Activated T-cell treated with anti-CD3 and anti-CD28 coated beads, Interleukin-2, amount 50 U/mL, for 4 hours (primary cell): ENCODE measurements around the gene SPDYE8. TPM values are rescaled to one million over a fixed set of nuclear protein-coding genes. Genes with fewer than 3 reads are reported as not detected.
"Not testable (repeated sequence)": the region's sequence is repeated elsewhere in the genome, so short reads cannot be mapped to it uniquely, and the experiment has no call there.

Experiments used
- ATAC-seq, 2 donors: fragments of 200-7000 bp; cut with Tn5 transposase; one replicate each; pipeline ENCODE4 v1.10.0; 2021
- DNase-seq: peaks from one replicate; pipeline ENCODE4 v3.0.0-alpha.2; 2020
- H3K27me3 Mint-ChIP-seq: one replicate; pipeline ENCODE4 v1.8.0; 2021; ENCODE audit warnings: low read depth, mixed read lengths
- H3K36me3 Mint-ChIP-seq: one replicate; pipeline ENCODE4 v1.8.0; 2022; ENCODE audit warnings: mixed read lengths; ENCODE audit not compliant: insufficient read depth
- H3K4me1 Mint-ChIP-seq: one replicate; pipeline ENCODE4 v1.8.0; 2021; ENCODE audit warnings: low read depth, mixed read lengths
- H3K4me3 Mint-ChIP-seq: one replicate; pipeline ENCODE4 v1.8.0; 2021; ENCODE audit warnings: mild to moderate bottlenecking, moderate library complexity, mixed read lengths
- H3K9me3 Mint-ChIP-seq: one replicate; pipeline ENCODE4 v1.8.0; 2021; ENCODE audit warnings: mixed read lengths
- total RNA-seq, 3 donors: library from RNA; stranded (reverse); gene quantifications; one replicate each; pipeline ENCODE4 v1.2.1, GENCODE V29; 2021

Gene SPDYE8, protein sequence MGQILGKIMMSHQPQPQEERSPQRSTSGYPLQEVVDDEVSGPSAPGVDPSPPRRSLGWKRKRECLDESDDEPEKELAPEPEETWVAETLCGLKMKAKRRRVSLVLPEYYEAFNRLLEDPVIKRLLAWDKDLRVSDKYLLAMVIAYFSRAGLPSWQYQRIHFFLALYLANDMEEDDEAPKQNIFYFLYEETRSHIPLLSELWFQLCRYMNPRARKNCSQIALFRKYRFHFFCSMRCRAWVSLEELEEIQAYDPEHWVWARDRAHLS
- total RNA-seq: not detected

DNA sequence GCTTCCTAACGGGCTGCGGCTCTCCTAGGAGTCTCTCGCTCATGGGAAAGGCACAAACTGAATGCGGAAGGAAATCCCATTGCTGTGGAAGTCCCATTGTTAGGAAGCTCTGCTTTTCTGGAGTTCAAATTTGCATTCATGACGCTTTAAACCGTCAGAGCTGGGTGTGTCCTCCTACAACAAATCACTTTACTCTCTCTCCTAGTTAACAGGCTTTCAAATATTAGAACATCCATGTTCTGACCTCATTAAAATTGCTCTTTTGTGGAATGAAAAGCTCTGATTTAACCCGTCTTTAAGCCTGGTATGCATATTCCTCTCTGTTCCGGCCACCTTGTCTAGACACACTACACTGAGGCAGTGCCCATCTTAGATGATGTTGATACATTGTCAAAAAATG, at the start of gene SPDYE8:
TSS of gene SPDYE8 (minus strand) at position 101 of the 400 bp plus-strand sequence. CDS start 1,800 bp downstream, outside the sequence.
- ATAC-seq, H3K4me1 Mint-ChIP-seq, DNase-seq: not testable (repeated sequence)

DNA sequence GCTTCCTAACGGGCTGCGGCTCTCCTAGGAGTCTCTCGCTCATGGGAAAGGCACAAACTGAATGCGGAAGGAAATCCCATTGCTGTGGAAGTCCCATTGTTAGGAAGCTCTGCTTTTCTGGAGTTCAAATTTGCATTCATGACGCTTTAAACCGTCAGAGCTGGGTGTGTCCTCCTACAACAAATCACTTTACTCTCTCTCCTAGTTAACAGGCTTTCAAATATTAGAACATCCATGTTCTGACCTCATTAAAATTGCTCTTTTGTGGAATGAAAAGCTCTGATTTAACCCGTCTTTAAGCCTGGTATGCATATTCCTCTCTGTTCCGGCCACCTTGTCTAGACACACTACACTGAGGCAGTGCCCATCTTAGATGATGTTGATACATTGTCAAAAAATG, 28.2 kb upstream of the SPDYE8 start, which contains the start of gene SPDYE11:
TSS of gene SPDYE11 (minus strand) at position 101 of the 400 bp plus-strand sequence. CDS start 1,800 bp downstream, outside the sequence.
- not testable (repeated sequence) for ATAC-seq, DNase-seq, H3K4me3 Mint-ChIP-seq, H3K27me3 Mint-ChIP-seq, H3K4me1 Mint-ChIP-seq, H3K36me3 Mint-ChIP-seq, H3K9me3 Mint-ChIP-seq

More for the DNA sequence above, at the start of gene SPDYE8:
- not testable (repeated sequence) for H3K36me3 Mint-ChIP-seq, H3K9me3 Mint-ChIP-seq, H3K4me3 Mint-ChIP-seq, H3K27me3 Mint-ChIP-seq

DNA sequence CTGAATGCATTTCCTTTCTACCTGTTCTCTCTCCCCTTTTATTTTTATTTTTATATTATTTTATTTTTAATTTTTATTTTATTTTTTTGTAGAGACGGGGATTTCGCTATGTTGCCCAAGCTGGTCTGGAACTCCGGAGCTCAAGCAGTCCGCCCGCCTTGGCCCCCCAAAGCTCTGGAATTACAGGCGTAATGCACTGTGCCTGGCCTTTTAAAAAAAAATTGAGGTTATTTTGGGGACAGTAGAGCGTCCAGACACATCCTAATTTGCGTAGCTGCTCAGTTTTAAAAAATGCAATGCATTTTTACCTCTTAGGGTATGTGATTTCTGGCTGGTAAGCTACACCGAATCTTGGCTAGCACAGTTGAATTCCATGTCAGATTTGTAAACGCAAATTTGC, 23.1 kb downstream of the SPDYE8 start:
- H3K4me1 Mint-ChIP-seq, ATAC-seq, H3K27me3 Mint-ChIP-seq, H3K9me3 Mint-ChIP-seq, DNase-seq, H3K36me3 Mint-ChIP-seq: not testable (repeated sequence)
- H3K4me3 Mint-ChIP-seq: peak overlapping the region; percentile 58

DNA sequence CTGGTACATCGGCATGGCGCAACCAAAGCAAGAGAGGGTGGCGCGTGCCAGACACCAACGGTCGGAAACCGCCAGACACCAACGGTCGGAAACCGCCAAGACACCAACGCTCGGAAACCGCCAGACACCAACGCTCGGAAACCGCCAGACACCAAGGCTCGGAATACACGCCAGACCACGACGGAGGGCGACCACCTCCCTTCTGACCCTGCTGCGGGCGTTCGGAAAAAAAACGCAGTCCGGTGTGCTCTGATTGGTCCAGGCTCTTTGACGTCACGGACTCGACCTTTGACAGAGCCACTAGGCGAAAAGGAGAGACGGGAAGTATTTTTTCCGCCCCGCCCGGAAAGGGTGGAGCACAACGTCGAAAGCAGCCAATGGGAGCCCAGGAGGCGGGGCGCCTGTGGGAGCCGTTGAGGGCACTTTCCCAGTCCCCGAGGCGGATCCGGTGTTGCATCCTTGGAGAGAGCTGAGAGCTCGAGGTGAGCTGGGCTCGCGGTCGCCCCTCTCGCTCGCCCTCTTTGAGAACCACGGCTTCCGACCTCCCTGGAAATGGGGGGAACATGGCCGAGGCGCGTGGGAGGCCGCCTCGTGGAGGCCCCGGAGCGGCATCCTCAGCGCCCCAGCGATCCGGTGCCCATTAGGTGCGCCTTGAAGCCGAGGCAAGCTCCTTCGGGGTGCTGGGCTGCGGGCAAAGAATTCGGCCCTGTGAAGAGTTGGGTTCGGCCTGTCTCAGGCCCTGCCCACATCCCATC, 23.7 kb downstream of the SPDYE8 start:
- H3K4me3 Mint-ChIP-seq: peak overlapping the region; percentile 90
- H3K9me3 Mint-ChIP-seq, H3K4me1 Mint-ChIP-seq, H3K27me3 Mint-ChIP-seq, H3K36me3 Mint-ChIP-seq: not testable (repeated sequence)
- peak; percentile 82 for DNase-seq
- peak; percentile 86 to 88 for ATAC-seq

DNA sequence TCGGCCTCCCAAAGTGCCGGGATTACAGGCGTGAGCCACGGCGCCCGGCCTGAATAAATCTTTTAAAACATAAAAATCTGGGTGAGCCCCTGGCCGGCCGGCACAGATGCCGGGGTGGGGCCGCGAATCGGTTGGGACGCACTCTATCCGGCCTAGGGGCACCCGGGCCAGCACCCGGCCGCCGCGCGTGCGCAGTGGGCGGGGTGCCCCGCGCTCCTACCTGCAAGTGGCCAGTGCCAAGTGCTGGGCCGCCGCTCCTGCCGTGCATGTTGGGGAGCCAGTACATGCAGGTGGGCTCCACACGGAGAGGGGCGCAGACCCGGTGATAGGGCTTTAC, 24.2 kb downstream of the SPDYE8 start:
- peak; percentile 83 to 89 for ATAC-seq
- H3K4me3 Mint-ChIP-seq: peak overlapping the region; percentile 90
- not testable (repeated sequence) for H3K9me3 Mint-ChIP-seq, H3K4me1 Mint-ChIP-seq, H3K36me3 Mint-ChIP-seq, H3K27me3 Mint-ChIP-seq
- peak; percentile 53 for DNase-seq

DNA sequence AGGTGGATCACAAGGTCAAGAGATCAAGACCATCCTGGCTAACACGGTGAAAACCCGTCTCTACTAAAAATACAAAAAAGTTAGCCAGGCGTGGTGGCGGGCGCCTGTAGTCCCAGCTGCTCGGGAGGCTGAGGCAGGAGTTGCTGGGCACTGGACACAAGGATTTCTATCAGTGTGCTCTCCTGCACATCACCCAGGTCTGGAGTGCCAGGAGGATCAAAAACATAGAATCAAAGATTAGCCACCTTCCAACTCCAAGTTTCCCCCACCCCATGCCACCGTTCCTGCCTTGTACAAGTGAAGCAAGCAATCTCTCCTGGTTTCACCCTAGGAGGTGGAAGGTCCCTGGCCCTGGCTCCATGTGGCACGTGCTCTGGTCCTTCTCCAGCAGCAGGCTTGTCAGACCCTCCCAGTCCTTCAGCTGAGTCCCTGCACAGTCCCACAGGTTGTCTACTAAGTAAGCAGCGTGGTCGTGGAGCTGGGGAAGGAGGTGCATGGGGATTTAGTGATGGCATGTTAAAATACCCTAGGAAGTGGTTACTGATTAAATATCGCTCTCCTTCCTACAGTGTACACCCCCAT, 31.6 kb downstream of the SPDYE8 start:
- not testable (repeated sequence) for H3K4me1 Mint-ChIP-seq, H3K27me3 Mint-ChIP-seq, H3K9me3 Mint-ChIP-seq, H3K36me3 Mint-ChIP-seq, DNase-seq, H3K4me3 Mint-ChIP-seq, ATAC-seq

DNA sequence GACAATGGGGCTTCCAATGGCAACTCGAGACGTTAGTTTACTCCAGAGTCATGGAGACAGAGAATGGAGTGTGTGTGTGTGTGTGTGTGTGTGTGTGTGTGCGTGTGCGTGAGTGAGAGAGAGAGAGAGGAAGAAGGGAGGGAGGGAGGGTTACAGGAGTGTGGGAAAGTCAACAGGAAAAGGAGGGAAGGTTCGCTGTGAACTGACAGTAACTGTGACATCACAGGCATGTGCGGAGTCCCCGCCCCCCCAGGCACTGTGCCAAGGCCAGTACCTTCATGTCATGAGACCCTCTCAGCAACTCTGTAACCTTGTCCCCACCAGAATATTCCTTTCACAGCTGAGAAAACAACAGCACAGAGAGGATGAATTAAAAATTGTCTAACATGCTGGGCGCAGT, 32.1 kb downstream of the SPDYE8 start:
- not testable (repeated sequence) for H3K4me3 Mint-ChIP-seq, H3K9me3 Mint-ChIP-seq, DNase-seq, H3K27me3 Mint-ChIP-seq, H3K36me3 Mint-ChIP-seq, ATAC-seq, H3K4me1 Mint-ChIP-seq

DNA sequence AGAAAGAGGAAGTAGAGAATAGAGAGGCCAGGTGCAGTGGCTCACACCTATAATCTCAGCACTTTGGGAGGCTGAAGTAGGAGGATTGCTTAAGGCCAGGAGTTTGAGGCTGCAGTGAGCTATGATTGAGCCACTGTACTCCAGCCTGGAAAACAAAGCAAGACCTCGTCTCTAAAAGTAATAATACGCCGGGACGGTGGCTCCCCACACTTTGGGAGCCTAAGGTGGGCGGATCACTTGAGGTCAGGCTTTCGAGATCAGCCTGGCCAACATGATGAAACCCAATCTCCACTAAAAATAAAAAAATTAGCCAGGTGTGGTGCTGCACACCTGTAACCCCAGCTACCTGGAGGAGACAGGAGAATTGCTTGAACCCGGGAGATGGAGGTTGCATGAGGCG, 34.1 kb downstream of the SPDYE8 start:
- H3K4me3 Mint-ChIP-seq, H3K36me3 Mint-ChIP-seq, H3K27me3 Mint-ChIP-seq, DNase-seq, ATAC-seq, H3K9me3 Mint-ChIP-seq, H3K4me1 Mint-ChIP-seq: not testable (repeated sequence)

DNA sequence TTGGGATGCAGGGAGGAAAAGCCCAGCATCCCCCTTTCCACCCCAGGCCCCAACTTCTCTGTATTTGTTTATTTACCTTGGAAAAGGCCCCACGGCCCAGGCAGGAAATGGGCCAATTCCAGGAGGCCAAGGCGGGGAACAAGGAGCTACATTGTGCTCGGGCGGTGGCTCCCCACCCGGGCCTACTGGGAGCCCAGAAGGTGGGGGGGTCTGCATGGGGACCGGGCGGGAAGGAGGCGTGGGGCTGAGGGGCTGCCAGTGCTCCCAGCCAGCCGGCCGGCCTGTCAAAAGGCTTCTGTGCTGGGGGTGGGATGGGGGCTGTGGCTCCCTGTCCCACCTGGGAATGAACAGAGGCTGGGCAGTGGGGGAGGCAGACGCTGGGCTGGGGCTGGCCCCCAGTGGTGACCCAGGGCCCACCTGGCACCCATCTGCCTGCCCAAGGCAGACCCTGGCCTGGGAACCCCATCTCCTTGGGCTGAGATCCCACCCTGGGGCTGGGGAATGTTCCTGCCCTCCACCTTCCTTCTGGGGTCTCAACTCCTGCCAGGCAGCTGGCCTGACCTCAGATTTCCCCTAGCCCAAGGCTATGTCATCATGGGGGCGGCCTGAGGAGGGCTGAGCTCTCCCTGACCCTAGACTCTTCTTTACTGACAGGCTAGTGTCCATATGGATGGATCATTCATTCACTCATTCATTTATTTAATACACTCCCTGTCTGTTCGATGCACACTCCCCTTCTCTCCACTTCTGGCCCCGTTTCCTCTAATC, 39.2 kb downstream of the SPDYE8 start:
- not testable (repeated sequence) for H3K9me3 Mint-ChIP-seq, DNase-seq, H3K27me3 Mint-ChIP-seq, H3K4me3 Mint-ChIP-seq, H3K36me3 Mint-ChIP-seq, H3K4me1 Mint-ChIP-seq
- ATAC-seq: peak in 1 of 2 donors; percentile 21

DNA sequence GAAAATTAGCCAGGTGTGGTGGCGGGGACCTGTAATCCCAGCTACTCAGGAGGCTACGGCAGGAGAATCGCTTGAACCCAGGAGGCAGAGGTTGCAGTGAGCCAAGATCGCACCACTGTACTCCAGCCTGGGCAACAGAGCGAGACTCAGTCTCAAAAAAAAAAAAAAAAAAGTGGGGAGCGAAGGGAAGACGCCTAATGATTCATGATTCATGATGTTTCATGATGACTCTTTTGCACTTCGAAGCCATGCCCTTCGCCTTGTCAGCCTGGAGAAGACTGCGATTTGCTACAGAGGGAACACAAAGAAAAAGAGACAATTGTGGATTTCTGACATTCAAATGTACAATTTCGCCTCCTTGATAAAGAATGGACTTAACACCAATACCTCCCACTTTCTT, 47.5 kb downstream of the SPDYE8 start:
- not testable (repeated sequence) for H3K36me3 Mint-ChIP-seq, H3K4me3 Mint-ChIP-seq

DNA sequence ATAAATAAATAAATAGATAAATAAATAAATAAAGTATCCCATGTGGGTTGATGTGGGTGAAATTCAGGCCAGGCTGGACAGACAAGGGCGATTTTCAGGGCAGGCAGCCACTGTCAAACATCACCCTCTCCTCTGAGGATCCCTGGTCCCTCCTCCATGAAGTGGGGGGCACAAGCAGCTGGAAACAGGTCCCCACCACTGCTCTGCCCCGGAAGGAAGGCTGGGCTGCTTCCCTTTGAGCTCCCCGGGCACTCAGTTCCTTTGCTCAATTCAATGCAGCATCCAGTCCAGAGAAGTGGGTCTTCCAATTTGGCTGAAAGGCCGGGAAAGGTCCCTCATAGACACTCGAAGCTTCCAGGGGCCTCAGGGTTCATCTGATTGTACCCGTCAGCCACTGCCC, 49.2 kb downstream of the SPDYE8 start:
- H3K4me1 Mint-ChIP-seq, ATAC-seq, H3K4me3 Mint-ChIP-seq, H3K9me3 Mint-ChIP-seq, H3K36me3 Mint-ChIP-seq, DNase-seq, H3K27me3 Mint-ChIP-seq: not testable (repeated sequence)

More for the DNA sequence above, 47.5 kb downstream of the SPDYE8 start:
- not testable (repeated sequence) for H3K27me3 Mint-ChIP-seq, ATAC-seq, DNase-seq, H3K9me3 Mint-ChIP-seq, H3K4me1 Mint-ChIP-seq

DNA sequence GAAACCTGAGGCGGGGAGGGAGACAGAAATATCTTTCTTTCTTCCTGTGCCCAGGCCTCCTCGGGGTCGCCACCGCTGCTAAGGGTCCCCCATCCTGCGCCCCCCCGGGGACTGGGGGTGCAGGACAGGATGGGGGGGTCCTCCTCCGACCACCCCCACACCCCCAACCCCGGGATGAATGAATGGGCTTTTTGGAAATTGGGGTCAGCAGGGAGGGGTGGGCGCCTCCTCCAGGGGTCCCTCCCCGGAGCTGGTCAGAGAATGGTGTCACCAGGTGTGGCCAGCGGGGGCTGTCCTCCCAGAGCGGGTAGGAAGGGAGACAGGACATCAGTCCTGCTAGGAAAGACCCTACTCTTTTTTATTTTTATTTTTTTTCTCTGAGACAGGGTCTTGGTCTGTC, 53.1 kb downstream of the SPDYE8 start:
- not testable (repeated sequence) for H3K4me1 Mint-ChIP-seq, H3K27me3 Mint-ChIP-seq, H3K9me3 Mint-ChIP-seq, H3K36me3 Mint-ChIP-seq, H3K4me3 Mint-ChIP-seq, DNase-seq, ATAC-seq

DNA sequence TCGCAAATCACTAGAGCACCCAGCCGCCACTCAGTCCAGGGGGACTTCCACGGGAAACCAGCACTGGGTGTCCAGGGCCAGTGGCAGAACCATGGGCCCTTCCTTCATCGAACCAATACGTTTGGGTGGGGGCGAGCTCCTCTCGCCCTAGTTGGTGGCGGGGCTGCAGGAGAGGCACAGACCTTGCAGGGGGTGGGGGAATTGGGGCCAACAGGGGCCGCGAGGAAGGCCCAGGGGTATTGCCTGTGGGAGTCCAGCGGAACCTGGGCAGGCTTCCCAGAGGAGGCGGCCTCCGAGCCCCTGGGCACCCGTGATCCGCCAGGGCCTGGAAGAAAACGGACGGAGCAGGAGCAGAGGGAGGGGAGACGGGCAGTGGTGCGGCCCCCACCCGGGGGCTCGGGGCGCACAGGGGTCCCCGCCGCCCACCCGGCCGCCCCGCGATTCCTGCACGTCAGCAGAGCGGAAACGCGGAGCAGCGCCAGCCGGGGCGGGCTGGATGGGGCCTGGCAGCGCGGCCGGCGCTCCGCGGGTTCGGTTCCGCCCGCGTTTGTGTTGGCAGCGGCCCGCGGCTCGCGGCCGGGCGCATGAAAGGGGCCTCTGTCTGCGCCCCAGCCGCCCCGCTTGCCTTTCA, 53.8 kb downstream of the SPDYE8 start:
- not testable (repeated sequence) for H3K4me3 Mint-ChIP-seq, H3K4me1 Mint-ChIP-seq, H3K36me3 Mint-ChIP-seq, ATAC-seq, H3K27me3 Mint-ChIP-seq, DNase-seq, H3K9me3 Mint-ChIP-seq

DNA sequence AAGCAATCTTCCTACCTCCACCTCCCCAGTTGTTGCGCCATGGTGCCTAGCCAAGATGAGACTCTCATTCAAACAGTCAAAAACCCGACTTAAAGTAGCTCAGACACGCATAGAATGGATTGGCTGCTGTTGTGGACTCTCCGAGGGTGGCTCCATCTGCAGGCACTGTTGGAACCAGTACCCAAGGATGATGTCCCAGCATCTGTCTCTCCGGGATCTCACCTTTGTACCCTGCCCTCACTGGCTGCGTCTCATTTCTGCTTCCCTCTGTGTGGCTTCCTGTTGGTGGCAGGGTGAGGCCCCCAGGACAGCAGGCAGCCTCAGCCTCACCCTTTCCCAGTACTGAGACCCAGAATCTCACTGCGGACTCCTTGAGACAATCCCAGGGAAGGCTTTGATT, 54.8 kb downstream of the SPDYE8 start:
- not testable (repeated sequence) for ATAC-seq, H3K4me1 Mint-ChIP-seq, H3K36me3 Mint-ChIP-seq, H3K9me3 Mint-ChIP-seq, H3K4me3 Mint-ChIP-seq, H3K27me3 Mint-ChIP-seq, DNase-seq
